Upper lobe of right lung (tissue), 1 donor: ENCODE results near the gene CCSER1. TPM values are rescaled to one million over a fixed set of nuclear protein-coding genes. Genes with fewer than 3 reads are reported as not detected.

ENCODE experiments used
- ATAC-seq: fragments of 200-7000 bp; cut with Tn5 transposase; one replicate; pipeline ENCODE4 v1.9.1; 2020; ENCODE audit warnings: mild to moderate bottlenecking, moderate library complexity
- DNase-seq: peaks from one replicate; pipeline ENCODE4 v3.0.0-alpha.2; 2020
- H3K27ac ChIP-seq: fragments of 200-600 bp; one replicate; pipeline ENCODE4 v1.8.0; 2022
- H3K27me3 ChIP-seq: fragments of 200-600 bp; one replicate; pipeline ENCODE4 v1.8.0; 2022; ENCODE audit warnings: mild to moderate bottlenecking
- H3K36me3 ChIP-seq: fragments of 200-600 bp; one replicate; pipeline ENCODE4 v1.8.0; 2022
- H3K4me1 ChIP-seq: fragments of 200-600 bp; one replicate; pipeline ENCODE4 v1.8.0; 2022
- H3K4me3 ChIP-seq: fragments of 200-600 bp; one replicate; pipeline ENCODE4 v1.8.0; 2022; ENCODE audit warnings: mild to moderate bottlenecking
- H3K9me3 ChIP-seq: fragments of 200-600 bp; one replicate; pipeline ENCODE4 v1.8.0; 2022
- intact Hi-C: fragments of 100-400 bp; cut with DNase I; formaldehyde crosslinking; loops from one replicate; pipeline ENCODE4 v1.11.0; 2022
- total RNA-seq: library from RNA; stranded (reverse); fragmentation: NEBNext Ultra II Directional; extraction: Animal tissue kit (Norgen Biotek cat#: 25700); gene quantifications from one replicate; pipeline ENCODE4 v1.2.1, GENCODE V29; 2021
- TF ChIP-seq, protein P1 (sequence below): fragments of 200-600 bp; IDR thresholded peaks from one replicate; pipeline ENCODE4 v1.8.0; 2022; ENCODE audit warnings: antibody characterized with exemption
- donor health status: DM: no; HTN: yes; CAD: no; lungs with severe emphysema.

Gene CCSER1
- total RNA-seq, 1 donor from 2014 or later = 7.4 TPM

DNA sequence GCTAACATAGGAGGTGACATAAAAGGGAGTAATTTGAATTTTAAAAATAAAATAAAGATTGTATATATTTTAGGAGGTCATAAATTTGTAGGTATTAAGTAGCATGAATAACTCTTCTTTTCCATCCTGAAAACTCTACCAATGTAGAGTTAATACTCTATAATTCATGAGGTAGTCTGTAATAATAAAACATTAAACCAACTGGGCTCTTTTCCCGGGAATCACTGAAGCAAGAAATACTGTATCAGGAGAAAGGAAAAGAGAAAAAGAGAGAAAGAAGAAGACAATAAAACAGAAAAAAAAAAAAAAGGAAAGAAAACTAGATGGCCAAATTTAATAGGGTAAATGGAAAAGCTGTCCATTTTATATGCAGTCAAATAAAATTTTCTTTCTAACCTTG, 984.4 kb downstream of the CCSER1 start:
- TF ChIP-seq, protein P1, sequence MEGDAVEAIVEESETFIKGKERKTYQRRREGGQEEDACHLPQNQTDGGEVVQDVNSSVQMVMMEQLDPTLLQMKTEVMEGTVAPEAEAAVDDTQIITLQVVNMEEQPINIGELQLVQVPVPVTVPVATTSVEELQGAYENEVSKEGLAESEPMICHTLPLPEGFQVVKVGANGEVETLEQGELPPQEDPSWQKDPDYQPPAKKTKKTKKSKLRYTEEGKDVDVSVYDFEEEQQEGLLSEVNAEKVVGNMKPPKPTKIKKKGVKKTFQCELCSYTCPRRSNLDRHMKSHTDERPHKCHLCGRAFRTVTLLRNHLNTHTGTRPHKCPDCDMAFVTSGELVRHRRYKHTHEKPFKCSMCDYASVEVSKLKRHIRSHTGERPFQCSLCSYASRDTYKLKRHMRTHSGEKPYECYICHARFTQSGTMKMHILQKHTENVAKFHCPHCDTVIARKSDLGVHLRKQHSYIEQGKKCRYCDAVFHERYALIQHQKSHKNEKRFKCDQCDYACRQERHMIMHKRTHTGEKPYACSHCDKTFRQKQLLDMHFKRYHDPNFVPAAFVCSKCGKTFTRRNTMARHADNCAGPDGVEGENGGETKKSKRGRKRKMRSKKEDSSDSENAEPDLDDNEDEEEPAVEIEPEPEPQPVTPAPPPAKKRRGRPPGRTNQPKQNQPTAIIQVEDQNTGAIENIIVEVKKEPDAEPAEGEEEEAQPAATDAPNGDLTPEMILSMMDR = no peak
- H3K9me3 ChIP-seq = no peaks in the 10 kb centered on the region
- no peaks in the 10 kb centered on the region for H3K27me3 ChIP-seq
- H3K4me1 ChIP-seq = no peaks in the 10 kb centered on the region
- H3K4me3 ChIP-seq = no peak overlapping the region
- H3K36me3 ChIP-seq = no peaks in the 10 kb centered on the region
- no peak for DNase-seq
- no peak overlapping the region for H3K27ac ChIP-seq
- ATAC-seq = no peak
- intact Hi-C loops = no loop called here

DNA sequence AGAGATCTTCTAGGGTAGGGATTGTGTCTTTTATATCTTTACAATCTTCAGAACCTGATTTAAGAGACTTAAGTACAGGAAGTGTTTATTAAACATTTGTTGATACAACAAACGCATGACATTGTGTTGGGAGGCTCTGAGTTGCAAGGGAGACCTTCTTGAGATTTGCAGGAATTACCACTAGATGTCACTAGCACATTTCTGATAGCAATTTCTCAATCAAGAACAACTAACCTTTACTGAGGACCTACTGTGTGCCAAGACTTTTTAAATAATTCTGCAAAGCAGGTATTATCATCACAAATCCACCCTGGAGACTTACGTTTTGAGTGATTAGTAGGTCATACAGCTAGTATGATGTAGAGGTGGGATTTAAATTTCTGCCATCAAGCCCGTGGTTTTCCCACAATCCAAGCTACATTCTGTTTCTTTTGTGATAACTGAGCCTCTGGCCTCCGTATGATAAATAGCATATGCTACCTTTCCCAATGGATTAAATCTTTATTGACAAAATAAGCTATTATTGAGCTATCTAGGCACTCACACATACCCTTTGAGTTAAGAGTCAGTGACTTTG, 986.0 kb downstream of the CCSER1 start:
- TF ChIP-seq, protein P1 = peak; percentile 53
- no peaks in the 10 kb centered on the region for H3K9me3 ChIP-seq
- ATAC-seq (no peak), DNase-seq (no peak)
- intact Hi-C loops = no loop called here
- no peak overlapping the region for H3K4me3 ChIP-seq
- H3K4me1 ChIP-seq = no peaks in the 10 kb centered on the region
- H3K36me3 ChIP-seq = no peaks in the 10 kb centered on the region
- H3K27ac ChIP-seq = no peak overlapping the region
- H3K27me3 ChIP-seq = no peaks in the 10 kb centered on the region

DNA sequence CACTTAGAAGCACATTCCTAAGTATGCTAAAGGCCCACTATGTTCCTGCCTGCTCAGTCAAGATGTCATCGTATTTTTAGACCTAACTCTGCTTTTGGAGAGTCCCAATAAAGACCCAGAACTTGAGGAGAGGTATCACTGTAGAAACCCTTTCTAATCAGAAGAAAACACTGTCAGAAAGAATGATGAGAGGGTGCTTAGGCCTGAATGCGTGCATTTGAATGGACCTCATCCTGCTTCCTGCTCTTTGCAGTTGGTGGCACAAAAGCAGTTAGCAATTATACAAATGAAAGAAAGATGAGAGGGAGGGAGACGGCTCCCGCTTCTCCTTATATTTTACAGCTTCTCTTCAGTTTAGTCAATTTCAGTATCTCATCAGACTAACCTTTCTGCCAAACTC, 987.2 kb downstream of the CCSER1 start:
- no peak for ATAC-seq
- intact Hi-C loops = no loop called here
- no peak overlapping the region for H3K4me3 ChIP-seq

DNA sequence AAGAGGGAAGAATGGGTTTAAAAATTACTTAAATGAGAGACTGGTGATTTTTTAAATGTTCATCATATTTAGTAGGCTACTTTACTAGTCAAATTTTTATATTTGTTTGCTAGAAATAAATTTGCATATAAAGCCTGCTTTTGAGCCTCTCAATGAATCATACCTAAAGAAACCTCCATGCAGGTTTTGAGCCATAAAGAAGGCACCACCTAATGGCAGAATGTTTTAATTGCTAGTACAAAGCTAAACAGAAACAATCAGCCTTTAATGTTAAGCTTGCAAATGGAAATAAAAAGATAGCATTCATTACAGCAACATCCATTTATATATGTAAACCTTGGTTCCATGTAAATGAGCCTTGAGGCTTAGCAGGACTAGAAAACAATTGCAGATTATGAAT, 989.7 kb downstream of the CCSER1 start:
- no peaks in the 10 kb centered on the region for H3K9me3 ChIP-seq
- DNase-seq (no peak), ATAC-seq (no peak)
- no peaks in the 10 kb centered on the region for H3K4me1 ChIP-seq
- no peaks in the 10 kb centered on the region for H3K27me3 ChIP-seq
- intact Hi-C loops = no loop called here
- TF ChIP-seq, protein P1 = peak; percentile 9
- no peak overlapping the region for H3K27ac ChIP-seq
- H3K36me3 ChIP-seq = no peaks in the 10 kb centered on the region
- H3K4me3 ChIP-seq = no peak overlapping the region

More for the DNA sequence above, 987.2 kb downstream of the CCSER1 start:
- TF ChIP-seq, protein P1 = no peak
- DNase-seq = no peak
- H3K4me1 ChIP-seq = no peaks in the 10 kb centered on the region
- no peaks in the 10 kb centered on the region for H3K27me3 ChIP-seq
- H3K9me3 ChIP-seq = no peaks in the 10 kb centered on the region
- H3K27ac ChIP-seq = no peak overlapping the region
- no peaks in the 10 kb centered on the region for H3K36me3 ChIP-seq

DNA sequence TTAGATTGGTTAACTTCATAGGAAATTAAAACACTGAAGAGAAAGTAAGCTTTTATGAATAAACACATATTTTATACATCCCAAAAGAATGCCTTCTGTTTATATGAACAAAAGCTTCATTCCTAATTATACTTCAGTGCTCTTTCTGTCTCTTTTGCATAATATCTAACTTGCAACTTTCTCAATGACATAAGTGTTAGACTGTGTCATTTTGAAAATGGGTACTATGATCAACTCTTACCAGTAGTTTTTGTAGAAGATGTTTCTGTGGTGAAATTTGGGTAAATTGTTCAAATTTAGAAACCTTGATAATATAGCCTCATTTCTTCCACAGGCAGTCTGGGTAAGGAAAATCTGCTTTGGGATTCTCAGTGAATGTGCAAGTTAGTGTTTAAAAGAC, 991.4 kb downstream of the CCSER1 start:
- Histone ChIP-seq H3K27ac (no peak overlapping the region), H3K36me3 (no peaks in the 10 kb centered on the region), H3K4me1 (no peaks in the 10 kb centered on the region), H3K4me3 (no peak overlapping the region), H3K27me3 (no peaks in the 10 kb centered on the region), H3K9me3 (no peaks in the 10 kb centered on the region)
- ATAC-seq (no peak), DNase-seq (no peak)
- intact Hi-C loops = no loop called here
- TF ChIP-seq, protein P1 = no peak

DNA sequence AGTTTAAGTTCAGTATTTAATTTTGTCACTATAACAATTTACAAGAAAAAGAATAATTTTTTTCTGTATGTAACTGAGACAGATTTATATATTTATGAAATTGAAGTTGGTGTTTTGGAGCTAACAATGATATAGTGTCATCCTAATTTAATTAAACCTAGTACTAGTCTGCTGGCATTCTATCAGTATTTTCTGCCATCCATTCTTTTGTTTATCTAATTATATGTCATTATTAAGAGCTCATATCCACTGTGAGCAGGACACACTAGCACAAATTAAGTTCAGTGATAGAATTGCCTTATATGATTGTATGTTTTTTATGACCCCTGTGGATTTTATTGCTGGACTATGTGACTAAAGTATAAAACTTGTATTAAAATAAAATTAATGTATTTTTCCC, 996.5 kb downstream of the CCSER1 start:
- Histone ChIP-seq H3K27me3 (no peaks in the 10 kb centered on the region), H3K36me3 (no peaks in the 10 kb centered on the region), H3K27ac (no peak overlapping the region), H3K9me3 (no peaks in the 10 kb centered on the region), H3K4me3 (no peak overlapping the region), H3K4me1 (no peaks in the 10 kb centered on the region)
- ATAC-seq = no peak
- no peak for DNase-seq
- intact Hi-C loops = no loop called here
- TF ChIP-seq, protein P1 = no peak
